ENCODE data around the gene RASD1.

The RASD1 gene

DNA sequence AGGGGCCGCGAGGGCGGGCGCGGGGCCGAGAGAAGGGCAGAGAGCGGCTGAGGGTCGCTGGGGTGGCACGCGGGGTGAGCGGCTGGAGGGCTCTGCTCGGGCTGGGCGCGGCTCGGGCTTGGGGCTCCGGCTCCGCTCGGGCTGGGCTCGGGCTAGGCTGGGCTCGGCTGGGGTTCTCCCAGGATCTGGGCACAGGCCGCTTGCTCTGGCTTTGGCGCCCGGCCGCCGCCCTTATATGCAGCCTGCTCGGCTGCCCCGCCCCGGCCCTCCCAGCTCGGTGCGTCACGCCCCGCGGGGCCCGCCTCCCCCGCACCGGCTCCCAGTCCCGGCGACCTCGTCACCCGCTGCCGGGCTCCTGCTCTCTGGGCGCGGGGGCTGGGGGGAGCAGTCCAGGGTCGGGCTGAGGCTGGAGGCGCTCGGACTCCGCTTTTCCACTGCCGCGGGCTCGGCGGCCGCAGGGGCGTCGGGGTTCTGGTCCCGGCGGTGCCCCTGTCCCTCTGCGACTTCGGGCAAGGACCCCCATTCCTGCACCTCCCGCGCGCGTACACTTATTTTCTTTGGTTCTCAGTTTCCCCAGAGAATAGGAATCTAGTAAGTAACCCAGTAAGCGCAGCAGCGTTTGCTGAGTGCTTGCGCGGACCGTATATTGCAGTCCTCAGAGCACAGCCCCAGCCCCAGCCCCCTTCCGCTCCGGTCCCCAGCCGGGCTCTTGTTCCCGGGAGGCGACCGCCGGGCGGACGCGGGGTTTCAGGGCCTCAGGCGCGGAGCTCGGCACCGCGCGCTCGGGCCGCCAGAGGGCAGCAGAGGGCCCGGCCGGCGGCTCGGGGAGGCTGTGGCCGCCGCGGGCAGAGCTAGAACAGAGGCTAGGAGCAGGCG is at the start of gene RASD1:
RASD1 (minus strand) TSS at position 207 of the 876 bp plus-strand sequence. CDS start 214 bp downstream, outside the sequence.
- DNase-seq: peak; percentile 76

GRCh38 chr17:17545984-17546383 is 49.8 kb upstream of the RASD1 start:
- DNase-seq: no peak

DNA sequence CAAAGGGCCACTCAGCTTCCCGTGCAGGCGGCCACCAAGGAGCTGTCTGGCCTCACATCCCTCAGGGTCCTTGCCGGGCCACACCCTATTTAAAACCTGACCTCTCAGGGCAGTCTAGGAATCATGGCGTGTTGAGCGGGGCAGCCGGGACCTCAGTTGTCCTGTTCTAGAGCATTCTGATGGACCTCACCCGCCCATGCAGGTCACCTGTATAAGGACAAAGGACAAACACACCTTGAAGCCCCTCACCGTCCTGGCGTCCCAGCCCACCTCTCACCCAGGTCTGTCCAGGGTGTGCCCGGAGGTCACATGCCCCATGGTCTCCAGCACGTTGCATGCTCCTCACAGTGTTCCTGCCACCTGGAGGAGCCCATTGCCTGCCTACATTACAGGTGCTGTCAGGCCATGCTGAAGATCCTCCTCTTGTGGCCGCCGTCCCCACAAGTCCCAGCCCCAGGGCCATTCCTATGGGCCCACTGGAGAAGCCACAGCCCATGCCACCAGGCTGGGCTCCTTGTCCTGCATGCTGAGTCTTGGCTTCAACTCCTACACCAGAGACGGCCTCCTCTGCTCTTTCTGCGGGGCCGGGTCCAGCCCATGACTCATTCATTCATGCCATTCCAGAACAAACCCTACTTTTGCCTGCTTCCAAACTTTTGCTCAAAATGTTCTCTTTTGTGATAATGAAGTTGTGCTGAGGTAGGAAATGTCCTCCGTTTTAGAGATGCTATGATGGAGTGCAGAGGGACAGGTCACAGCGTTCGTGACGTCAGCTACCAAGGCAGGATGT is 49.0 kb upstream of the RASD1 start:
- peak; percentile 57 for DNase-seq

GRCh38 chr17:17542906-17543635 is 46.9 kb upstream of the RASD1 start:
- DNase-seq: no peak

DNA sequence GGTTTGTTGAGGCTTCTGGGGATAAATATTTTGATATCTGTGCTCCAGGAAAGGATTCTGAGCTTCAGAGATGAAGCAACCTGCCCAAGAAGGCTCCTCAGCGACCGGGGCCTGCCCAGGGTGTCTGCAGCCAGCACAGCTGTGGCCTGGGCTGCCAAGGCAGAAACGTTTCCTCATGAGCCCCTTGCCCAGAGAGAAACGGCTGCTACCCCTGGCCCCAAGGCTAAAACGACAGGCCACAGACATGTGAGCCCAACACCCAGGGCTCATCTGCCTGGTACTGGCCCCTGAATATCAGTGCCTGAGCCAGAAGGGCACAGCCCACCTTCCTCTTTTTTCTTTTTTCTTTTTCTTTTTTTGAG is 45.4 kb upstream of the RASD1 start:
- DNase-seq: no peak

DNA sequence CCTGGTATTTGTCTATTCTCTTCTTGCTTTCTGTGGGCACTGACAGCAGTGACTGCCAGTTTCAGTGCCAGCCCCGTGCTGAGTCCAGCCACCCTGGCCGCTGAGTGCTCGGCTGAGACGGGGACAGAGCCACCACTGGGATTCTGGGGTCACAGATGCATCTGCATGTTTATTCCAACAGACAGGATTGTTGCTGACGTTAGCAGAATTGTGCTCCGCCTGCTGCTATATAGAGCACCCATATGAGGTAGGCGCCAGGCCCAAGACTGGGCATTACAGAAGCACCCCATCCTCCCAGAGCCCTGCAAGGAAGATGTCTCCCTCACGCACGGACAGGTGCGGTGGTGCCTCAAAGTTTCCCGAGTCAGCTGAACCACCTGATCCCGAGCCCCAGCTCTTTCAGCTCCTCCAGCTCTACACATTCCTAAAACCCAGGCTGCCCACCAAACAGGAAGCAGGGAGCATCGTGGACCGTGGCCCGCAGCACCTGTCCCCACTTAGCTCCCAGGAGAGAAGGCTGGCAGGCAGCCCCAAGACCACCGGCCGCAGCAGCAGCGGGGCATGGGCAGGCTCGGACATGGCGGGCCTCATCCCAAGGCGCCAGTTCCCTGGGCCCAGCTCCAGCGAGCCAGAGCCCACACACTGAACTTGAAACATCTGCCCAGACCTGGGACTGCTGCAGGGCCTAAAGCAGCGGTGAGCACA is 44.9 kb upstream of the RASD1 start:
- no peak for DNase-seq

- DNase-seq: no peak
Measured at GRCh38 chr17:17540278-17540906, 44.2 kb upstream of the RASD1 start.

DNA sequence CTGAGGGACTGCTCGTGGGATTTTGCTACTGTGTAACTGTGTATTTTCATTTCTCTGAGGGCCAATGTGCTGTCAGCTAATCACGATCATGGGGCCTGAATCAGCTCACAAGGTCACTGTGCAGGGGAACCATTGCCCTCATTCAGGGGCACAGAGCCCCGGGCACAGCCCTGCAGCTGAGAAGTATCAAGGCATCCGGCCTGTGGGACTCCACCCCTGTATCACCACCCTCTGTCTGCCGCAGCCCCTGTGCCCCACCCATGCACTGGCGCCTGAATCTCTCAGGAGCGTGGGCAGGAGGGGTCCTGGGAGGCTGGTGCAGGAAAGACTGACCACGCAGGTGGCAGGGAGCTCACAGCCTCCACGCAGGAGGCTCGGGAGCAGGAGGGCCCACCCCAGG is 43.4 kb upstream of the RASD1 start:
- no peak for DNase-seq

DNA sequence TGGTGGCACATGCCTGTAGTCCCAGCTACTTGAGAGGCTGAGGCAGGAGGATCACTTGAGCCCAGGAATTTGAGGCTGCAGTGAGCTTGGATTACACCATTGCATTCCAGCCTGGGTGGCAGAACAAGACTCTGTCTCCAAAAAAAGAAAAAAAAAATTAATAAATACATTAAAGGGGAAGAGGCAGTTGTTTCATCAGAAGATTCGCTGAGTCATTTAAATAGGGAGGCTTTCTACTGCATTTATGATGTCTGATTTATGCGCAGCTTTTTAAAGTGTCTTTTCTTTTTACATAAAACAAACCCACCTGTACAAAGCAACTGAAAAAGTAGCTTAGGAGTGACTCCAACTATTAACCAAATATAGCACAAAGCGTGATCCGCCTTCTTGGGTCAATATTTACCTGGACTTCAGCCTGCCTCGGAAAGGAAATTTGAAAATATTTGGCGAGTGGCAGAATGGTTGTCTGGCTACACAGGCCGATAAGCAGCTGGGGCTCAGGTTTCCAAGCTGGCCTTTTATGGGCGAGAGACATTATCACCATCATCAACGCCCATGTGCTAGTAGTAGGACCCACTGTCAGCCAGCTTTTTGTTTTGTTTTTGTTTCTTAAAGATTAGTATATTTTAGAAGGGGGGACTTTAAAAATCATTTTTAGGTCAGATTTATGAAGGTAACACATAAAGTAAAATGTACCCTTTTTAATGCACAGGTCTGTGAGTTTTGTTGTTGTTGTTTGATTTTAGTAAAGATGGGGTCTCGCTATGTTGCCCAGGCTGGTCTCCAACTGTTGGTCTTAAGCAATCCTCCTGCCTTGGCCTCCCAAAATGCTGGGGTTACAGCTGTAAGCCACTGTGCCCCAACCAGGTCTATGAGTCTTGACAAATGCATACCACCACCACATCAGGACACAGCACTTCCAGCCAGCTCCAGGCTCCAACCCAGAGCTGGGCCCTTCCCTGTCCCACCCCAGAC is 42.5 kb upstream of the RASD1 start:
- peak; percentile 24 for DNase-seq

DNA sequence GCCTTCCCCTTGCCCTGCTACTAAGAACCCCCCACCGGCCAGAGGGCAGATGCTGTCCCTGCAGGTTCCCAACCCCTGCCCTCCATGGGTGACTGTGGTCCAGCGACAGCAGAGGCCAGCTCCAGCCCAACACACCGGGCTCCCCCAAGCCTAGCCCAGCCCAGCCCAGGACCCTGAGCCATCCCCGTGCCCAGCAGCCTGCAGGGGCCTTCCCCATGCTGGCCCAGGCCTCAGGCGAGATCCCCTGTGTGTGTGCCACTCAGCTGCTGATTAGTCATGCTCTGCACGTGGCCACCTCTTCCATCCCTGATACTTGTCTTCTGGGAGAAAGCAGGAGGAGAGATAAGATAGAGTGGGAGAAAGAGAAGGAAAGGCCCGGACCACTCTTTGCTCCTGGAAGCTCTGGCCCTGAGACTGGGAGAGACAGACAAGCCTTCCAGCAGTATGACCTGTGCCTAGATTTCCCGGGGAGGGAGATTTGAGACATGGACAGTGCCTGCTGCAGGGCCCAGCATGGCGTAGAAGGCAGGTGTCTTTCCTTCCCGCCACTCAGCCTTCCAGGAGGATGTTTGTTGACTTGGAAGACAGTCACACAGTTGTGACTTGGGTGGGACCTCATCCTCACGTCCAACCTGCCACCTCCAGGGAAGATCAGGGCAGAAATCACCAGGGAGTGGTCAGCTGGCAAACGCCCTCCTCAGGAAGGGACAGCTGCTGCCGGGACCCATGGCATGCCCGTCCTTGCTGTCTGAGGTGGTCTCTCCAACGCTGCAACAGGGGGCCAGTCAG is 41.3 kb upstream of the RASD1 start:
- DNase-seq: no peak

- no peak for DNase-seq
Measured at GRCh38 chr17:17536702-17537101, 40.5 kb upstream of the RASD1 start.

DNA sequence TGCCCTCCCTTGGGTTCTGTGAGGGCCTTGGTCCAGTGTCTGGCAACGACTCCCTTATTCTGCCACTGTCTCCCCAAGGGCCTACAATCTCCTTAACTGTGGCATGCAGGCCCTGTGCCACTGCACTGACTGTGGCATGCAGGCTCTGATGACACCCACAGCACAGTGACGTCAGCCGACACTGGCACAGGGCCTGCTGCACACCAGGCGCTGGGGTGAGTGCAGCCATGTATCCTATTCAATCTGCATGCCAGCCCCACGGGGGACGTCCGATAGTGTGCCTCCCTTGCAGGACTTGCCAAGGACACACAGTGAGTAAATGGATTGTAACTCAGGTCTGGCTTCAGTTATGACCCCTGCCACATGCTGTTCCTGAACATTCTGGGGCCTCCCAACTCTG is 39.8 kb upstream of the RASD1 start:
- DNase-seq: peak; percentile 36

DNA sequence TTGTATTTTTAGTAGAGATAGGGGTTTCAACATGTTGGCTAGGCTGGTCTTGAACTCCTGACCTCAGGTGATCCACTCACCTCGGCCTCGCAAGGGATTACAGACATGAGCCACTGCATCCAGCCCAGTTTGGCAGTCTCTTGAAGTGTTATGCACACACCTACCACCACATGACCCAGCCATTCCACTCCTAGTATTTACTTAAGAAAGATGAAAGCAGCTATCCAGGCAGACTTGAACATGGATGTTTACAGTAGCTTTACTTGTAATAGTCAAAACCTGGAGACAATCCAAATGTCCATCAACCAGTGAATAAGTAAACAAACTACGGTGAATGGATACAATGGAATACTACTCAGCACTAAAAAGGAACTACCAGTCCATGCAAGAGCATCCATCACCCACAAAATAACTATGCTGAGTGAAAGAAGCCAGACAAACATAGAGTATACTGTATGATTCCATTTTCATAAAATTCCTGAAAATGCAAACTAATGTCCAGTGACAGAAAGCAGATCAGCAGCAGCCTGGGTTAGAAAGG is 37.8 kb upstream of the RASD1 start:
- DNase-seq: no peak

GRCh38 chr17:17532991-17533390 is 36.8 kb upstream of the RASD1 start:
- DNase-seq: no peak

DNA sequence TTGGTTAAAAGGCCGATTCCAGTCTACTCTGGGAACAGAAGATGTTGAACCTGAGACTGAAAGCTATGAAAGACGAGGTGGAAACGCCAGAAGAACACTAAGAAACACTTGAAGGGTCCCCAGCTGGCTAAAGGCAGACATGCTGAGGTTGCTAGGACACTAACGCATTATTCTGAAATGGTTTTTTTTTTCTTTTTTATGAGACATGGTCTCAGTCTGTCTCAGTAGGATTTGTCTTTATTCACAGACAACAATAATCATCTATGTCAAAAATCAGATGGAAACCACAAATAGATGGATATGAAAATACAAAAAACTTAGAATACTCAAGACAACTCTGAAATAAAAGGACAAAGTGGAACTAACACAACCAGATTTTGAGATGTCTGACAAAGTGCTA is 35.0 kb upstream of the RASD1 start:
- no peak for DNase-seq

- no peak for DNase-seq
Measured at GRCh38 chr17:17528696-17529652, 32.8 kb upstream of the RASD1 start.

GRCh38 chr17:17527956-17528500 is 31.8 kb upstream of the RASD1 start:
- no peak for DNase-seq

DNA sequence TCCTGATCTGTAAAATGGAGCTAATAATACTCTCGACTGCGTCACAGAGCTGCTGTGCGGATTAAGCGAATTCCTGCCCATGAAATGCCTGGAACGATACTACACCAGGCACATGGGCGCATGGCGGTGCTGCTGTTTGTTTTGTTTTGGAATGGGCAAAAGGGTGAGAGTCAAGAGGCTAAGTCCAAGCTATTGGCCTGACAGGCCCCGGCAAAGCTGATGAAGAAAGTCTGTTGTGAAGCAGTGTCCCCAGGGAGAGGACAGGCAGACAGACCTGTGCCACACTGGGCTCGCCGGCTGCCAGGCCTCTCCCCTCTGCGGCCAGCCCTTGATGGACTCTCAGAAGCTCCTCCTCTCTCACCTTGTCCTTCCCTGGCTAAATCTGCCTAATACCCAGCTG is 31.3 kb upstream of the RASD1 start:
- no peak for DNase-seq
